Measurements from ENCODE around the gene RWDD2A.

The RWDD2A gene

GRCh38 chr6:83199863-83200225, 6.7 kb downstream of the RWDD2A start:
- TF ChIP-seq POLR2A (IDR thresholded peaks at IDR 0.05; ENCODE audit: extremely low read depth, insufficient read length) (no peak), CTCF (IDR thresholded peaks at IDR 0.05; ENCODE audit: low read depth, low read length) (no peak), MAX (IDR thresholded peaks at IDR 0.05; ENCODE audit: low read depth, low read length) (no peak), MYC (IDR thresholded peaks at IDR 0.05; ENCODE audit: low read depth, low read length) (no peak)
- no peak for DNase-seq (ENCODE audit: low read depth)
- H3K4me3 ChIP-seq (ENCODE audit: low read depth, low read length): no peak overlapping the region

- no peak overlapping the region for H3K4me3 ChIP-seq (ENCODE audit: low read depth, low read length)
- no peak for DNase-seq (ENCODE audit: low read depth)
- TF ChIP-seq POLR2A (IDR thresholded peaks at IDR 0.05; ENCODE audit: extremely low read depth, insufficient read length) (no peak), CTCF (IDR thresholded peaks at IDR 0.05; ENCODE audit: low read depth, low read length) (no peak), MAX (IDR thresholded peaks at IDR 0.05; ENCODE audit: low read depth, low read length) (no peak), MYC (IDR thresholded peaks at IDR 0.05; ENCODE audit: low read depth, low read length) (no peak)
Observed at GRCh38 chr6:83202031-83202430, 8.9 kb downstream of the RWDD2A start.

GRCh38 chr6:83215131-83216047, 22.2 kb downstream of the RWDD2A start:
- peak; percentile 81 for DNase-seq (ENCODE audit: low read depth)
- TF ChIP-seq MYC (IDR thresholded peaks at IDR 0.05; ENCODE audit: low read depth, low read length): peak; percentile 50; the same call in 1 of the 2 replicates
- 0 out of 2 replicates have a peak, but pooled peaks have one; percentile 34 for TF ChIP-seq MAX (IDR thresholded peaks at IDR 0.05; ENCODE audit: low read depth, low read length)
- peak; percentile 95 for TF ChIP-seq CTCF (IDR thresholded peaks at IDR 0.05; ENCODE audit: low read depth, low read length)
- no peak for TF ChIP-seq POLR2A (IDR thresholded peaks at IDR 0.05; ENCODE audit: extremely low read depth, insufficient read length)
- H3K4me3 ChIP-seq (ENCODE audit: low read depth, low read length): no peak overlapping the region

GRCh38 chr6:83216806-83217205, 23.6 kb downstream of the RWDD2A start:
- TF ChIP-seq POLR2A (IDR thresholded peaks at IDR 0.05; ENCODE audit: extremely low read depth, insufficient read length) (no peak), MAX (IDR thresholded peaks at IDR 0.05; ENCODE audit: low read depth, low read length) (no peak)
- DNase-seq (ENCODE audit: low read depth): no peak
- H3K4me3 ChIP-seq (ENCODE audit: low read depth, low read length): no peak overlapping the region

- DNase-seq (ENCODE audit: low read depth): no peak
- TF ChIP-seq MYC (IDR thresholded peaks at IDR 0.05; ENCODE audit: low read depth, low read length): no peak
- no peak for TF ChIP-seq MAX (IDR thresholded peaks at IDR 0.05; ENCODE audit: low read depth, low read length)
- no peak for TF ChIP-seq POLR2A (IDR thresholded peaks at IDR 0.05; ENCODE audit: extremely low read depth, insufficient read length)
- no peak for TF ChIP-seq CTCF (IDR thresholded peaks at IDR 0.05; ENCODE audit: low read depth, low read length)
- no peak overlapping the region for H3K4me3 ChIP-seq (ENCODE audit: low read depth, low read length)
Observed at GRCh38 chr6:83218646-83219045, 25.5 kb downstream of the RWDD2A start.

GRCh38 chr6:83220121-83220520, 27.0 kb downstream of the RWDD2A start:
- DNase-seq (ENCODE audit: low read depth): no peak
- no peak overlapping the region for H3K4me3 ChIP-seq (ENCODE audit: low read depth, low read length)
- TF ChIP-seq MYC (IDR thresholded peaks at IDR 0.05; ENCODE audit: low read depth, low read length): no peak
- TF ChIP-seq MAX (IDR thresholded peaks at IDR 0.05; ENCODE audit: low read depth, low read length): no peak
- no peak for TF ChIP-seq CTCF (IDR thresholded peaks at IDR 0.05; ENCODE audit: low read depth, low read length)
- no peak for TF ChIP-seq POLR2A (IDR thresholded peaks at IDR 0.05; ENCODE audit: extremely low read depth, insufficient read length)

Data from NB4 (cell line).